Upper lobe of right lung (tissue), 1 donor: ENCODE results near the gene RPS6KA3. TPM values are rescaled to one million over a fixed set of nuclear protein-coding genes. Genes with fewer than 3 reads are reported as not detected.

Source experiments
- ATAC-seq: fragments of 200-7000 bp; cut with Tn5 transposase; one replicate; pipeline ENCODE4 v1.9.1; 2020; ENCODE audit warnings: mild to moderate bottlenecking, moderate library complexity
- DNase-seq: peaks from one replicate; pipeline ENCODE4 v3.0.0-alpha.2; 2020
- H3K27ac ChIP-seq: fragments of 200-600 bp; one replicate; pipeline ENCODE4 v1.8.0; 2022
- H3K27me3 ChIP-seq: fragments of 200-600 bp; one replicate; pipeline ENCODE4 v1.8.0; 2022; ENCODE audit warnings: mild to moderate bottlenecking
- H3K36me3 ChIP-seq: fragments of 200-600 bp; one replicate; pipeline ENCODE4 v1.8.0; 2022
- H3K4me1 ChIP-seq: fragments of 200-600 bp; one replicate; pipeline ENCODE4 v1.8.0; 2022
- H3K4me3 ChIP-seq: fragments of 200-600 bp; one replicate; pipeline ENCODE4 v1.8.0; 2022; ENCODE audit warnings: mild to moderate bottlenecking
- H3K9me3 ChIP-seq: fragments of 200-600 bp; one replicate; pipeline ENCODE4 v1.8.0; 2022
- intact Hi-C: fragments of 100-400 bp; cut with DNase I; formaldehyde crosslinking; loops from one replicate; pipeline ENCODE4 v1.11.0; 2022
- long read RNA-seq: library from polyadenylated mRNA; unstranded; transcript quantifications from one replicate; pipeline ENCODE4 v2.0.0, GENCODE V29; 2021
- total RNA-seq: library from RNA; stranded (reverse); fragmentation: NEBNext Ultra II Directional; extraction: Animal tissue kit (Norgen Biotek cat#: 25700); gene quantifications from one replicate; pipeline ENCODE4 v1.2.1, GENCODE V29; 2021
- TF ChIP-seq, protein P1 (sequence below): fragments of 200-600 bp; IDR thresholded peaks from one replicate; pipeline ENCODE4 v1.8.0; 2022; ENCODE audit warnings: antibody characterized with exemption
- donor health status: DM: no; HTN: yes; CAD: no; lungs with severe emphysema.

RPS6KA3 gene
- total RNA-seq = 70.5 TPM
- long read RNA-seq, full-length matches to known transcripts = 109 of 143 reads
- long read RNA-seq, partial matches to known transcripts = 5 of 143 reads
- long read RNA-seq, other reads (novel, unspliced or antisense) = 29 of 143 reads

DNA sequence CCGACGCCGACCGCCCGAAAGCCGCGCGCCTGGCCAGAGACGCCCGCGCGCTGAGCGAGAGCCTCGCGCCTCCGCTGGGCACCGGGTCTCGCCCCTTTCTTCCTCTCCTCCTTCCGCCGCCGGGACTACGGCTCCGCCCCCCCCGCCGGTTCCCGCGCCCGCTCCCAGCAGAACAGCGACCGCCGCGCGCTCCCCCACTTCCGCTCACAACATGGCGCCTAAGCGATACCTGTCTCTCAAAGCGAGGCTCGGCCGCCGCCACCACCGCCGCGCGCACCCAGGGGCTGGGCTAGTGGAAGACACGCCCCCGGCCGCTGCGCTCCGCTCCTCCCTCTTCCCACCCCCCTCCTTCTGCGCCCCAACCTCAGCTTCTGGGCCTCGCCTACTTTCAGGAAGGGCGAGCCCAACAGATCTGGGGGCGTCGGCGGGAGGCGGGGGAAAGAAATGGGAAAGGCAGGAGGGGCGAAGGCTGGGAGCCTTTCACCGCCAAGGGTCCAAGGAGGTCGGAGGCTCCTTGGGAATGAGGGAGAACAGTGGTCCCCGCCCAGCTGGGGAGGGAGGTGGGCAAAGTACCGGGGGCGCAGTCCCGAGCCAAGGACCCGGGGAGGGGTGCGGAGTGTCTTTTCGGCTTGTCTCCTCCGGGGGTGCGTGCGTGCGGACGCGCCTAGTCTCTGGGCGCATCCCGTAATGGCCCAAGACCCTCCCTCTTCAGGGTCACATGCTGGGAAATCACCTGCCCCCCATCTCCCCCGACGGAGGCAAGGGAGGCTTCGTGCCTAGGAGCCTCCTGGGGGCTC, at the start of gene RPS6KA3:
Gene RPS6KA3, minus strand, starts transcription at position 100 of the 797 bp plus-strand sequence. CDS start 277 bp downstream, outside the sequence.
- Histone ChIP-seq H3K27me3 (no peaks in the 10 kb centered on the region), H3K27ac (peak within 1 kb of the TSS; percentile 81), H3K36me3 (no peaks in the 10 kb centered on the region), H3K4me3 (peak within 1 kb of the TSS; percentile 60), H3K9me3 (no peaks in the 10 kb centered on the region), H3K4me1 (peaks cover 16% of the 10 kb centered on the region)
- intact Hi-C loops = no loop called here
- DNase-seq = peak; percentile 96
- peak; percentile 97 for ATAC-seq
- TF ChIP-seq, protein P1, sequence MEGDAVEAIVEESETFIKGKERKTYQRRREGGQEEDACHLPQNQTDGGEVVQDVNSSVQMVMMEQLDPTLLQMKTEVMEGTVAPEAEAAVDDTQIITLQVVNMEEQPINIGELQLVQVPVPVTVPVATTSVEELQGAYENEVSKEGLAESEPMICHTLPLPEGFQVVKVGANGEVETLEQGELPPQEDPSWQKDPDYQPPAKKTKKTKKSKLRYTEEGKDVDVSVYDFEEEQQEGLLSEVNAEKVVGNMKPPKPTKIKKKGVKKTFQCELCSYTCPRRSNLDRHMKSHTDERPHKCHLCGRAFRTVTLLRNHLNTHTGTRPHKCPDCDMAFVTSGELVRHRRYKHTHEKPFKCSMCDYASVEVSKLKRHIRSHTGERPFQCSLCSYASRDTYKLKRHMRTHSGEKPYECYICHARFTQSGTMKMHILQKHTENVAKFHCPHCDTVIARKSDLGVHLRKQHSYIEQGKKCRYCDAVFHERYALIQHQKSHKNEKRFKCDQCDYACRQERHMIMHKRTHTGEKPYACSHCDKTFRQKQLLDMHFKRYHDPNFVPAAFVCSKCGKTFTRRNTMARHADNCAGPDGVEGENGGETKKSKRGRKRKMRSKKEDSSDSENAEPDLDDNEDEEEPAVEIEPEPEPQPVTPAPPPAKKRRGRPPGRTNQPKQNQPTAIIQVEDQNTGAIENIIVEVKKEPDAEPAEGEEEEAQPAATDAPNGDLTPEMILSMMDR = no peak

DNA sequence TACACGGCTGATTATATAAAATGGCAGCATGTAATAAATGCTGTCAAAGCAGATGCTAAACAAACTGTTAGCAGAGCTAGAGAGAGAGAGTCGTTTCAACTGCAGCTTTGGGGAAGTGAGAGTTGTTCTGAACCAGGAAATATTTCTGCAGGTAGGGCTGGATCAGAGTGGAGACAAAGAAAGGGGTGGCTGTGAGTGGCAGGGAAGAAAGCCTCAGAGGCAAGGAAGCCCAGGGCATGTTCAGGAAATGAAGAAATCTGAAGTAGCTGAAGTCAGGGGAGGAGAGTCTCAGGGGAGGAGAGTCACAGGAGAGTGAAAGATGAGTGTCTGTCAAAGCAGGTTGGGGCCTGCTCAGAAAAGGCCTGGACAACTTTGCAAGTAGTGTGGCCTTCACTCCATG, 48.4 kb upstream of the RPS6KA3 start:
- TF ChIP-seq, protein P1 = no peak
- no peaks in the 10 kb centered on the region for H3K9me3 ChIP-seq
- ATAC-seq (peak; percentile 70), DNase-seq (no peak)
- H3K27me3 ChIP-seq = no peaks in the 10 kb centered on the region
- no peak overlapping the region for H3K4me3 ChIP-seq
- intact Hi-C loops = no loop called here
- H3K27ac ChIP-seq = no peak overlapping the region
- no peaks in the 10 kb centered on the region for H3K4me1 ChIP-seq
- no peaks in the 10 kb centered on the region for H3K36me3 ChIP-seq

DNA sequence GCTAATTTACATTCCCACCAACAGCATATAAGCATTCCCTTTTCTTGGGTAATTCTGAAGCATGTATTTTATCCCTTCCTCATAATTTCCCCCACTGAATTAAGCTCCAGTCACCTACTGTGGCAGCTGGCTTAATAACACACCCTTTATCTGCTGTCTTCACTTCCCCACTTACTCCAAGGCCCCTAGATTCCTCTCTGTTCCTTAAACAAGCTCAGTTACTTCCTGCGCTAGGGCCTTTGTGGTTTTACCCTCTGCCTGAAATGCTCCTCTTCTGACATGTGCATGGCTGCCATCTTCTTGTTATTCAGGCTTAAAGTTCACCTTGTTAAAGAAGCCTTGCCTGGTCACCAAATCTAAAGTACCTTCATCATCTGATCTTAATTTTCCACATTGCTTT, 47.2 kb upstream of the RPS6KA3 start:
- H3K4me3 ChIP-seq = no peak overlapping the region
- H3K4me1 ChIP-seq = no peaks in the 10 kb centered on the region
- TF ChIP-seq, protein P1 = no peak
- H3K9me3 ChIP-seq = no peaks in the 10 kb centered on the region
- no peaks in the 10 kb centered on the region for H3K36me3 ChIP-seq
- intact Hi-C loops = no loop called here
- H3K27me3 ChIP-seq = no peaks in the 10 kb centered on the region
- no peak for DNase-seq
- H3K27ac ChIP-seq = no peak overlapping the region
- ATAC-seq = peak; percentile 74

DNA sequence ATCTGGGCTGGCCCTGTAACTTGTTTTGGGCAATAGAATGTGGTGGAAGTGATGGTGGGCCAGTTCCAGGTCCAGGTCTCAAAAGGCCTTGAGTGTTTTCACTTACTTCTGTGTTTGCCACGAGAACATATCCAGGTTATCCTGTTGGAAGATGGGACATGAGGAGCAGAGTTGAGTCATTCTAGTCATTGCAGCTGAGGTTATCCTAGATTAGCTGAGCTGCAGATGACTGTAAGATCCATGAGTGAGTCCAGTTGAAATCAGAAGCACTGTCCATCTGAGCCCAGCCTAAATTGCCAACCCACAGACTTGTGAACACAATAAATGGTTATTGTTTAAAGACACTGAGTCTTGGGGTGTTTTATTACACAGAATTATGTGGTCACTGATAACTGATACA, 45.3 kb upstream of the RPS6KA3 start:
- no peaks in the 10 kb centered on the region for H3K4me1 ChIP-seq
- no peak overlapping the region for H3K27ac ChIP-seq
- no peaks in the 10 kb centered on the region for H3K27me3 ChIP-seq
- ATAC-seq (no peak), DNase-seq (no peak)
- intact Hi-C loops = no loop called here
- TF ChIP-seq, protein P1 = no peak
- no peaks in the 10 kb centered on the region for H3K9me3 ChIP-seq
- no peaks in the 10 kb centered on the region for H3K36me3 ChIP-seq
- no peak overlapping the region for H3K4me3 ChIP-seq

GRCh38 chrX:20311505-20311904, 44.8 kb upstream of the RPS6KA3 start:
- TF ChIP-seq, protein P1 = no peak
- no peaks in the 10 kb centered on the region for H3K36me3 ChIP-seq
- intact Hi-C loops = no loop called here
- no peaks in the 10 kb centered on the region for H3K9me3 ChIP-seq
- H3K27me3 ChIP-seq = no peaks in the 10 kb centered on the region
- no peak for ATAC-seq
- no peak for DNase-seq
- H3K4me3 ChIP-seq = no peak overlapping the region
- no peak overlapping the region for H3K27ac ChIP-seq
- no peaks in the 10 kb centered on the region for H3K4me1 ChIP-seq
